HG02981 (cell line): ENCODE measurements around the gene C19orf73.
A peak's percentile ranks its signal among the peaks of the same experiment; 100 is the strongest.
"Not testable (repeated sequence)": the region's sequence is repeated elsewhere in the genome, so short reads cannot be mapped to it uniquely, and the experiment has no call there.

Source experiments
- ATAC-seq: cut with Tn5 transposase; IDR thresholded peaks from one replicate; pipeline ENCODE4 v1.9.1; 2021; ENCODE audit warnings: mild to moderate bottlenecking, moderate library complexity; ENCODE audit not compliant: unreplicated experiment

The C19orf73 gene

GRCh38 chr19:49148784-49149651, 30.1 kb upstream of the C19orf73 start:
- no peak for ATAC-seq

GRCh38 chr19:49148044-49148682, 29.2 kb upstream of the C19orf73 start:
- ATAC-seq, result no peak

- not testable (repeated sequence) for ATAC-seq
Observed at GRCh38 chr19:49146408-49146770, 27.4 kb upstream of the C19orf73 start.

DNA sequence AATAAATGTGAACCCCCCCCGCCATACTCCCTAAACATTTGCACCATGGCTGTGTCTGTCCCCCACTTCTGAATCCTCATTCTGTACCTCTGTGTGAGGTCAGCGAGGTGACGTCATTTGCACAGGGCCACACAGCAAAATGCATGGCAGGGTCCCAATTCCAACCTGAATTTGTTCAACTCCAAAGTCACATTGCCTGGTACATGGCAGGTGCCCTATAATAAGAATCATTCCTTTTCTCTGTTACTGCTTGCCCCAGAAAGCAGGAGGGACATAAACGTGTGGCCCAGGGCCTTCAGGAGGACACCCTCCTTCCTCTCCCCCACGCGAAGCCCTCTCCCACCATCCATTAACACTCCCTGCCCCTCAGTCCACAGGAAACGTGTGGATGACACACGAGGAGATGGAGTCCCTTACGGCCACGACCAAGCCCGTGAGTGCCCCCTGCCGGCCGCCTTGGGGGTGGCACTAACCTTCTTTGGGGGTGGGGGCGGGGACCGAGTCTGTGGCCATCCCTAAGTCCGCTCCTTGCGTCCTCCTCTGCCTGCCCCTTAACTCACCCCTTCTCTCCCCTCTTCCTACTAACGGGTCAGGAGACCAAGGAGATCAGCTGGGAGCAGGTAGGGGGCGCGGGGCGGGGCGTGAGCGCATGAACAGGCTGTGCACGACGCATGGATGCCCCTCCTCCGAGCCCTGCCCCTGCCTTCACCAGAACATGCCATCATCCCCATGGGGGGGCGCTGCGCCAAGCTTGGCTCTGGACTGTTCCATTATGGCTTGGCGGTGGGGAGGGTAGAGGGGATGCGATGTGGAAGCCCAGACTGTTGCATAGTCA, 26.8 kb upstream of the C19orf73 start:
- ATAC-seq, result no peak

DNA sequence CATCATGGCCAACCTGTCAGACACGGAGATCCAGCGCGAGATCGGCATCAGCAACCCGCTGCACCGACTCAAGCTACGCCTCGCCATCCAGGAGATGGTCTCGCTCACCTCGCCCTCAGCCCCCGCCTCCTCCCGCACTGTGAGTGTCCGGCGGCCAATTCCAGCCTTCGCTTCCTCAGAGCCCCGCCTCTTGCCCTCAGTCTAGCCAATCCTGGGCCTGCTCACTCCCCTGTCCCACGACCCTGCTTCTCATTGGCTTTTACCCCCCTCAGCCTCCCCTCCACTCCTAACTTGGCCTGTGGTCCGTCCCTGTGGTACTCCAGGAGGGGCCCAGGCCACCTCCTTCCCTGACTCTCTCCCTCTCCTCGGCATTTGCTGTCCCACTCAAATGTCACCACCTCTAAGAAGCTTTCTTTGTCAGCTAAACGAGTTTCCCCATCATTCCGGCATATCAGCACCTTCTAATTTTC, 24.0 kb upstream of the C19orf73 start:
- peak; percentile 60 for ATAC-seq

DNA sequence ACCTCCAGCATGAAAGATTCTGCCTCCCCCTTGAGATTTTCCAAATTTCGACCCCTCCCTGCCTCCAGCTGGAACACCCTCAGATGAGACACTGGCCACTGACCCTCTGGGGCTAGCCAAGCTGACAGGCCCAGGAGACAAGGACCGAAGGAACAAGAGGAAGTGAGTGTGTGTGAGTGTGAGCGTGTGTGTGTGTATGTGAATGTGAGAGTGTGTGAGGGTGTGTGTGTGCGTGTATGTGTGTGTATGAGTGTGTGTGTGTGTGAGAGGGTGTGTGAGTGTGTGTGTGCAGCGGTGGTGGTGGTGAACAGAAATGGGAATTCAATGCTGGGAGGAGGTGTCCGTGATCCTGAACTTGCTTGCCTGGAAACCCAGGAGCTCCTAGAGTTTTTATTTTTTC, 22.4 kb upstream of the C19orf73 start:
- no peak for ATAC-seq

- no peak for ATAC-seq
Observed at GRCh38 chr19:49140951-49141350, 22.0 kb upstream of the C19orf73 start.

DNA sequence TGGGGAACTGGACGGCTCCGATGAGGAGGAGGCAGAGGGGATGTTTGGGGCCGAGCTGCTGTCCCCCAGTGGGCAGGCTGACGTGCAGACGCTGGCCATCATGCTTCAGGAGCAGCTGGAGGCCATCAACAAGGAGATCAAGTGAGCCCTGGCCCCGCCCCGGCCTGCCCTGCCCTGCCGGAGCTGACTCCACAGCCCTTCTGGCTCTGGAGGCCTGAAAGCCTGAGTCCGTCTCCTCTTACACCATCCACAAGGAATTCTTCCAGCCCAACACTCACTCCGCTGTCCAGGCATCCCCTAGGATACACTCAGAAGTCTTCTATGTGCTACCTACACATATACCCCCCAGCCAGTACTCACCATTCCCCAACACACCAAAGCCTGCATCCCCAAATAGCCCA, 17.8 kb upstream of the C19orf73 start:
- no peak for ATAC-seq

- ATAC-seq, result no peak
Observed at GRCh38 chr19:49135686-49136085, 16.7 kb upstream of the C19orf73 start.

- ATAC-seq, result no peak
Observed at GRCh38 chr19:49133621-49134454, 14.9 kb upstream of the C19orf73 start.

GRCh38 chr19:49132974-49133609, 14.1 kb upstream of the C19orf73 start:
- no peak for ATAC-seq

DNA sequence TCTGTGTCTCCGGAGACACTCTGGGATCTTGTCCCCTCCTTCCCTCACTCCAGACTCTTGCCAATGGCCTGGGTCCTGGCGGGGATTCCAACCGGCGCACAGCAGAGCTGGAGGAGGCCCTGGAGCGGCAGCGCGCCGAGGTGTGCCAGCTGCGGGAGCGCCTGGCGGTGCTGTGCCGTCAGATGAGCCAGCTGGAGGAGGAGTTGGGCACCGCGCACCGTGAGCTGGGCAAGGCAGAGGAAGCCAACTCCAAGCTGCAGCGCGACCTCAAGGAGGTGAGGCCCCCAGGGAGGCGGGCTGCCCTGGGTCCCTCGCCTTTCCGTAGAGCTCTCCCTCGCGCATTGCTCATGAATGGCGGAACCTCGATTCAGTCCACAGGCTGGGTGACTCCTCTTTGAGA, 11.4 kb upstream of the C19orf73 start:
- no peak for ATAC-seq

GRCh38 chr19:49129238-49129583, 10.3 kb upstream of the C19orf73 start:
- ATAC-seq, result no peak

- no peak for ATAC-seq
Observed at GRCh38 chr19:49128545-49129237, 9.7 kb upstream of the C19orf73 start.

DNA sequence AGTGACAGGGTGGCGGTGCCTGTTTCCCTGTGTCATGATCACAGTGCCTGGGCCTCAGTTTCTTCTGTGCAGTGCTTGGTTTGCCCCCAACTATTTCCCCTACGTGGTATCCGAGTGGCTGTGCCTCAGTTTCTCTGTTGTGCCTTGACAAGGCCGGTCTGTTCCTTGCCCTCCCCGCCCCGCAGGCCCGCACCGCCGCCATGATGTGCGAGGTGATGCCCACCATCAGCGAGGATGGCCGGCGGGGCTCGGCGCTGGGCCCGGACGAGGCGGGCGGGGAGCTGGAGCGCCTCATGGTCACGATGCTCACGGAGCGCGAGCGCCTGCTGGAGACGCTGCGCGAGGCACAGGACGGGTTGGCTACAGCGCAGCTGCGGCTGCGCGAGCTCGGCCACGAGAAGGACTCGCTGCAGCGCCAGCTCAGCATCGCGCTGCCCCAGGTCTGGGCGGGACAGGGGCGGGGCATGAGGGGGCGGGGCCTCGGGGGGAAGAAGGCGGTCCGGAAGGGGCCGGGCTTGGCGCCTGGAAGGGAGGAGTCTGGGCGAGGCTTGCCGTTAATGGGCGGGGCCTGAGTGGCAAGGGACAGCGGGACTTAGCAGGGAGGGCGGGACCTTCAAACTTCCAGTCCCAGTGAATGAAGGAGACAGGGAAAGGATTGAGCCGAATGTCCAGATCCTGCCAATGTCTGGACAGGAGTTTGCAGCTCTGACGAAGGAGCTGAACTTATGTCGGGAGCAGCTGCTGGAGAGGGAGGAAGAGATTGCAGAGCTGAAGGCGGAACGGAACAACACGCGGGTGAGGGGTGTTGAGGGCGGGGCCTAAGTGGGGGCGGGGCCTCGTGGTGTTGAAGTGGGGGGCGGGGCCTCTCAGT, 9.0 kb upstream of the C19orf73 start:
- peak; percentile 79 for ATAC-seq

DNA sequence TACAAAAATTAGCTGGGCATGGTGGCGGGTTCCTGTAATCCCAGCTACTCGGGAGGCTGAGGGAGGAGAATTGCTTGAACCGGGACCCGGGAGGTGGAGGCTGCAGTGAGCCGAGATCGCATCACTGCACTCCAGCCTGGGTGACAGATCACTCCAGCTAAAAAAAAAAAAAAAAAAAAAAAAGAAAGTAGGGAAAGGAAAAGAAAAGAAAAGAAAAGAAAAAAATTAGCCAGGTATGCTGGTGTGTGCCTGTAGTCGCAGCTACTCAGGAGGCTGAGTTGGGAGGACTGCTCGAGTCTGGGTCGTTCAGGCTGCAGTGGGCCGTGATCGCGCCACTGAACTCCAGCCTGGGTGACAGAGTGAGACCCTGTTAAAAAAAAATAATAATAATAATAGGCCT, 8.3 kb upstream of the C19orf73 start:
- ATAC-seq, result not testable (repeated sequence)

GRCh38 chr19:49126575-49126974, 7.6 kb upstream of the C19orf73 start:
- no peak for ATAC-seq

GRCh38 chr19:49125025-49125731, 6.2 kb upstream of the C19orf73 start:
- no peak for ATAC-seq
